GM19467 (cell line): Measurements from ENCODE around the gene MPV17L.
"Not testable (repeated sequence)": the region's sequence is repeated elsewhere in the genome, so short reads cannot be mapped to it uniquely, and the experiment has no call there.

Experiments used
- ATAC-seq: cut with Tn5 transposase; IDR thresholded peaks from one replicate; pipeline ENCODE4 v1.9.1; 2021; ENCODE audit warnings: mild to moderate bottlenecking, moderate library complexity; ENCODE audit not compliant: unreplicated experiment

MPV17L gene

DNA sequence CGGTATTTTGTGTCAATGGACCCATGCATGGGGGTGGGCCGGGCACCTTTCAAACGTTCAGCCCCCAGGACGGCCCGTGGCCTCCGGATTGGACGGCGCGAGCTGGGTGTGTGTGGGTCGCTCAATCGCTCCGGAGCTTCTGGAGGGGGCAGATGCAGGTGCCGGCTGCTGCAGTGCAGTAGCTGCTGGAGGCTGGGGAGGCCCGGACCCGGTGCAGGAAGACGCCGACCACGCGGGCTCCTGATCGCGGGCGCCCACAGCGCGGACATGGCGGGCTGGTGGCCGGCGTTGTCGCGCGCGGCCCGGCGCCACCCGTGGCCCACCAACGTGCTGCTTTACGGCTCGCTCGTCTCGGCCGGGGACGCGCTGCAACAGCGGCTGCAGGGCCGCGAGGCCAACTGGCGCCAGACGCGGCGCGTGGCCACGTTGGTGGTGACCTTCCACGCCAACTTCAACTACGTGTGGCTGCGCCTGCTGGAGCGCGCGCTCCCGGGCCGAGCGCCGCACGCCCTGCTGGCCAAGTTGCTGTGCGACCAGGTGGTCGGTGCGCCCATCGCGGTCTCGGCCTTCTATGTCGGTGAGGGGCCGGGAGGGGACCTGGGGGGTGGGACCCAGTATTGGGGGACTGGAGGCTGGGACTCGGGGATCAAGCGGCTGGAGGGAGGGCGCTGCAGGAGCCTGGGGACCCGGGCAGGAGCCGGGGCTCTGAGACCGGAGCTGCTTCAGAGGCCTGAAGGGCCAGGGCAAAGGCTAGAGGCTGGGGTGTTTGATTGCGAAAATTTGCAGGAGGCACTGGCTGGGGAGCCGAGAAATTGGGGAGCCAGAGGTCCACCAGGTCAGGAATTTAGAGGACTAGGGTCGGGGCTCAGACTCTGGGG, at the start of gene MPV17L:
Gene MPV17L (plus strand): TSS at position 124 of the 878 bp plus-strand sequence. CDS start 144 bp downstream, at position 268.
- not testable (repeated sequence) for ATAC-seq

DNA sequence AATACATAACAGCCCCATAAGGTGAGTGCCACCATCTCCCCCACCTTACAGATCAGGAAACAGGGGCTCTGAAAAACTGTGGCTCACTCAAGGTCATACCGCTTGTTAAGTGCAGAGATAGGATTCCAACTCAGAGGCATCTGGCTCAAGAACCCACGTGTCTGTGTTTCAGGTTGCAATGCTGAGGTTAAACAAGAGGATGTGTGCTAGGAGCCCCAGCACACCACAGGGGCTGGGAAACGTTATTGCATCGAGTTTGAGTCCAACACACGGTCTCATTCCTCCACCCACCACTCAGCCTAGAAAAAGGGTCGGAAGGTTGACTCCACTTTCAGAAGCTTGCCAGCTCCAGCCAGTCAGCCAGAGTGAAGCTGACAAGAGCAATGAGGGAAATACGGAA, 46.8 kb upstream of the MPV17L start:
- ATAC-seq = not testable (repeated sequence)

DNA sequence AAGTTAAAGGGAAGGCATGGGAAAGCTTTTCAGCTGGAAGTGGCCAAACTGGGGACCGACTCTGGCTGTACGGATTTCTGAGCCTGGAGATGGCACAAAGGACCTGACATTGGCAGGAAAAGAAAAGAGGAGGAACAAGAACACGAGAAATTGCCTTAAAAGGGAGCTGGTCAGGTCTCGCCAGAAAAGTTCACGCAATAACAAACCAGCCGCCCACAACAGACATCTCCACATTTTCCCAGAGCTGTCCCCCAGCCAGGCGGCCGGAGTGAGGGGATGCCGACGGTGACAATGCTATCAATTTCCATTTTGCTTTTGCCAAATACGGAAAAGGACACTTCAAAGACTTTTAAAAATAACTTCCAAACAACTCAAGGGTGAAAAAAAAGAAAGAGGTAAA, 44.3 kb upstream of the MPV17L start:
- not testable (repeated sequence) for ATAC-seq

DNA sequence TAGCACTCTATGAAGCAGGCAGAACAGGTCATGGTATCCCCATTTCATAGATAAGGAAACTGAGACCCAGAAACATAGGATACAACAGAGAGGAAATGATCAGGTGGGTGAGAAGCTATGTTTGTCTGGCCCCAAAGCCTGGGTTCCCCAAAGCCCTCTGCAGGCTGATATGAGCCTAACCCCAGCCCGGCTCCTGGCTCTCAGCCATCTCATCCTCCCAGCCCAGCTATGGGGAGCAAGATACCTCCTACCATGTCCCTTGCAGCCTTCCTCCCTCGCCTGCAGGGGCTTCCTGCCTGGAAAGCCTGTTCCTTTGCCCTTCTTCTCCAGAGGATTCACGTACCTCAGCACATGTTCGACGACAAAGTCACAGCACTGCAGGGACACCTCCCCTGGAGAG, 43.8 kb upstream of the MPV17L start:
- not testable (repeated sequence) for ATAC-seq

GRCh38 chr16:15352852-15353251, 42.7 kb upstream of the MPV17L start:
- not testable (repeated sequence) for ATAC-seq

DNA sequence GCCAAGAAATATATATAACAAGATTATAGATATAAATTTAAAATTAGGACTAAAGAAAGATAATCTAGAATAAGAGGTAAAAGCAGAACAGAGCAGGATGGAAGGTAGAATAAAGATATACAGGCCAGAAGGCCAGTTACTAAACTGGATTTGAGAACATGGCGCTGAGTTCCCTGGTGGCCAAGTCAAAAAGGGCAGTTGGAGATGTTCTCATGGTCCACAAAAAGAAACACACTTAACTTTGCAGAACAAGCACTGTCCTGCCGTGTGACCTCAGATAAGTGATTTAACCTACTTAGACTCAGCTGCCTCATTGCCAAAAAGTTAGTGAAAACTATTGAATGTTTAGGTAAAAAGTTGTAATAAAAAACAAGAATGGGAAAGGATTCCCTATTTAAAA, 40.7 kb upstream of the MPV17L start:
- ATAC-seq = not testable (repeated sequence)

GRCh38 chr16:15357495-15357894, 38.1 kb upstream of the MPV17L start:
- ATAC-seq = not testable (repeated sequence)

GRCh38 chr16:15378194-15378593, 17.4 kb upstream of the MPV17L start, which contains the start of gene NPIPA5:
TSS of gene NPIPA5 (minus strand) at chr16:15378294. CDS start at chr16:15378294, 0 bp downstream.
- ATAC-seq = not testable (repeated sequence)

GRCh38 chr16:15382810-15383209, 12.7 kb upstream of the MPV17L start:
- not testable (repeated sequence) for ATAC-seq

DNA sequence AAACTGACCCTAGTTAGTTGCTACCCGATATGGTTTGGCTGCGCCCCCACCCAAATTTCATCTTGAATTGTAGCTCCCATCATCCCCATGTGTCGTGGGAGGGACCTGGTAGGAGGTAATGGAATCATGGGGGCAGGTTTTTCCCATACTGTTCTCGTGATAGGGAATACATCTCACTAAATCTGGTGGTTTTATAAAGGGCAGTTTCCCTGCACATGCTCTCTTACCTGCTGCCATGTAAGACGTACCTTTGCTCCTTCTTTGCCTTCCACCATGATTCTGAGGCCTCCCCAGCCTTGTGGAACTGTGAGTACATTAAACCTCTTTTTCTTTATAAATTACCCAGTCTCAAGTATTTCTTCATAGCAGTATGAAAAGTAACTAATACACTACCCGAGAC, 7.5 kb upstream of the MPV17L start:
- not testable (repeated sequence) for ATAC-seq

GRCh38 chr16:15389916-15390315, 5.6 kb upstream of the MPV17L start:
- ATAC-seq = not testable (repeated sequence)

DNA sequence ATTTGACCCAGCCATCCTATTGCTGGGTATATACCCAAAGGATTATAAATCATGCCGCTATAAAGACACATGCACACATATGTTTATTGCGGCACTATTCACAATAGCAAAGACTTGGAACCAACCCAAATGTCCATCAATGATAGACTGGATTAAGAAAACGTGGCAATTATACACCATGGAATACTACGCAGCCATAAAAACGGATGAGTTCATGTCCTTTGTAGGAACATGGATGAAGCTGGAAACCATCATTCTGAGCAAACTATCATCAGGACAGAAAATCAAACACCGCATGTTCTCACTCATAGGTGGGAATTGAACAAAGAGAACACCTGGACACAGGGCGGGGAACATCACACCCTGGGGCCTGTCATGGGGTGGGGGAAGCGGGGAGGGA, 2.5 kb upstream of the MPV17L start:
- not testable (repeated sequence) for ATAC-seq

DNA sequence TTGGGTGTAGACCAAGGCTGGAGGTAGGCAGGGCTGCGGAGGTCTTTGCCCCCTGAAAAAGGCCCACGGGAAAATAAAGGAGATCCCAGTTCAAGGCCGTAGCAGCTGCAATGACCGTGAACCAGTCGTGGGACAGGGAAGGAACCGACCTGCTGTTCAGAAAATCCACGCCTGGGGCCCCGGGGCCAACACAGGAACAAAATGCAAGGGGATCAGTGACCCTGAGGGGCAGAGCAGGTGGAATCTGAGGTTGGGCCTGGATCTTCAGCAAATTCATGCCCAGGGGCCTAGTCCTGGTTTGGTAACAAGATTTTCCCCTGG, 915 bp downstream of the MPV17L start:
- not testable (repeated sequence) for ATAC-seq

DNA sequence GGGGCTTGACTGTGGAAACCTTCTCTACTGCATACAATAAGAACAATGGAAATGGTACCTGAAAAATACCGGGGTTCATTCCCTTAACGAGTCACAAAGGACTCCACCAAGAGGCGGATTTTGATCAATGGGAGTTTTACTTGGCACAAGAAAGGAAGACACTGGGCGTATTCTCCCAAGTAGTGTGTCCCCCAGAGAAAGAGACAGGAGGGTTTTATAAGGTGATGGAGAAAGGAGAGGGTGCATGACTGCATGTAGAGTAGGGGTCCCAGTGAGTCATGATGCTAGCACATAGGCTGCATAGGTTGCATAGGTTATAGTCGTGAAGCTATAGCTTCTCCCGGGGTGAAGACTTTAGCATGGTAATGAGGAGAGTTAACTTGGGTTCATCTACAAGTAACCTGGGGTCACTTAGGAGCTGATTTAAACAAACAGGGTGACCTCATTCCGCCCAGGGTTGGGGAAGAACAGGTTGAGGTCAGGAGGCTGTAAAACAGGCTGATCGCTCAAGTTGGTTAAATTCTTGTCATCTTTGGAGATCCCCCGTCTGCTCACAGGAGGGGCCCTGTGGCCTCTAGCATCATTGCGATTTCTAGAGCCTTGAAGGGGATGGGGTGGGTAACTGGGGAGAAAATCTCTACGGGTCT, 1.5 kb downstream of the MPV17L start:
- no peak for ATAC-seq

DNA sequence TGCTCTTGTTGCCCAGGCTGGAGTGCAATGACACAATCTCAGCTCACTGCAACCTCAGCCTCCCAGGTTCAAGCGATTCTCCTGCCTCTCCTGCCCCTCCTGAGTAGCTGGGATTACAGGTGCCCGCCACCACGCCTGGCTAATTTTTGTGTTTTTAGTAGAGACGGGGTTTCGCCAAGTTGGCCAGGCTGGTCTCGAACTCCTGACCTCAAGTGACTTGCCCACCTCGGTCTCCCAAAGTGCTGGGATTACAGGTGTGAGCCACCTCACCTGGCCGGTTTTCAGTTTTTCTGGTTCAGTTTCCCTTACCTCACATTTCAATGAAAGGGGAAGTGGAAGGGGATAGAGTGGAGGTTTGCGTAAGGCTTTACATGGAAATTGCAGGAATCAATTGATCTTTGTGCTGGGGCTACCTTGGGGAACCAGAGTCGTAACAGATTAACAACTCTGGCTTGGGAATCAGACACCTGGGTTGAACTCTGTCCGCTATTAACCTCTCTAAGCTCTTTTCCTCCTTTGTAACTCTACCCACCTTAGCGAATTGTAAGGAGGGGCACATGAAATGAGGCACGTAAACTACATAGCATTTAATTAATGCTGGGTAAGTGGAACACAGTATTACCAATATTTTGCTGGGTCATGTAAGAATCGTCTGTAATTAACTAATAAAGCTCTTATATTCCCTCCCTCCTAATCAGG, 3.2 kb downstream of the MPV17L start:
- ATAC-seq = no peak

DNA sequence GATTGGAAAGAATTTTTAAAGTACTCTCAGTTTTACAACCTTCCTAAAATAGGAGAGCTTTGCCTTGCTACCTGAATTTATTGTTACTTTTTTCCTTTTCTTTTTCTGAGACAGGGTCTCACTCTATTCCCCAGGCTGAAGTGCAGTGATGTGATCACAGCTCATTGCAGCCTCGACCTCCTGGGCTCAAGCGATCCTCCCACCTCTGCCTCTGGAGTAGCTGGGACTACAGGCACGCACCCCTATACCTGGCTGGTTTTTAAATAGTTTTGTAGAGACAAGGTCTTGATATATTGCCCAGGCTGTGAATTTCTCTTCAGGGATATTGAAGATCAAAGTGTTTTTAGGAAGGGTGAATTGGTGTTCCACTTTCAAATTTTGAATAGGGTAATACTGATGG, 3.8 kb downstream of the MPV17L start:
- no peak for ATAC-seq

DNA sequence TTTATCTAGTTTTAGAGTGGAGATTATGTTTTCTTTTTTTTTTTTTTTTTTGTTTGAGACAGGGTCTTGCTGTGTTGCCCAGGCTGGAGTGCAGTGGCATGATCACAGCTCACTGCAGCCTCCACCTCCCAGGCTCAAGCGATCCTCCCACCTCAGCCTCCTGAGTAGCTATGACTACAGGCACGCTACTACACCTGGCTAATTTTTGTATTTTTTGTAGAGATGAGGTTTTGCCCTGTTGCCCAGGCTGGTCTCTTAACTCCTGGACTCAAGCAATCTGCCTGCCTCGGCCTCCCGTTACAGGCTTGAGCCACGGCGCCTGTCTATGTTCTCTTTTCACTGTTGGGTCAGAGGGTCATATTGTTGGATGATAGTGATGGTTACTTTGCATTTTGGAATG, 4.8 kb downstream of the MPV17L start:
- not testable (repeated sequence) for ATAC-seq

DNA sequence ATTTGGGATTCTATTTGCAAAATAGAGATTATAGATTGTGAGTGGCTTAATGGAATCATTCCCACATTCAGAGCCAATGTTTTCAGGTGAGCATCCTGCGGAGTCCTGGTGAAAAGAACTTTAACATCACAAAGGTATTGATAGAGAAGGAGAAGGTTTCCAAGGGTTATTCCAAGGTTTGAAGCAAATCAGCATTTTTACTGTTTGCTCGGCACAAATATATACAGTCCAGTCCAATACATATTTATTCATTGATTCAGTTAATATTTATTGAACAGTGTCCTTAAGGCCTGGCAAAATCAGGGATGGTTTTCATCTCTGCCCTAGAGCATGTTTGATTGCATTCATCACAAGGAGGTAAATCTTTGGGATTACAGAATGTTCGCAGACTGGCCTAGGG, 6.4 kb downstream of the MPV17L start:
- ATAC-seq = no peak

DNA sequence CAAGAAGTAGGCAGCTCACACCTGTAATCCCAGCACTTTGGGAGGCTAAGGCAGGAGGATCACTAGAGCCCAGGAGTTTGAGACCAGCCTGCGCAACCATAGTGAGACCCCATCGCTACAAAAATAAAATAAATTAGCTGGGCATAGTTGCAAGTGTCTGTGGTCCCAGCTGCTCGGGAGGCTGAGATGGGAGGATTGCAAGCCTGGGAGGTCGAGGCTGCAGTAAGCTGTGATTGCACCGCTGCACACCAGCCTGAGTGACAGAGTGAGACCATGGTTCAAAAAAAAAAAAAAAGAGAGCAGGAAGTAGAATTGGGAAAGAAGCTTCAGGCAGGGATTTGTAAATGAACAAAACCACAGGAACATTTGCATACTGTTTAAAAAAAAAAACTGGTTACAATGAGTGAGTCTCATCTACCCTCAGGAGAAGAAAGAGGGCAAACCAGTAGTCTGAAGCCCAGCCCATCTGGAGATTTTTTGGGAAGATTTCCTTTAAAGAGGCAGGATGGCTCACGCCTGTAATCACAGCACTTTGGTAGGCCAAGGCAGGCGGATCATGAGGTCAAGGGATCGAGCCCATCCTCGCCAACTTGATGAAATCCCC, 7.9 kb downstream of the MPV17L start:
- no peak for ATAC-seq

DNA sequence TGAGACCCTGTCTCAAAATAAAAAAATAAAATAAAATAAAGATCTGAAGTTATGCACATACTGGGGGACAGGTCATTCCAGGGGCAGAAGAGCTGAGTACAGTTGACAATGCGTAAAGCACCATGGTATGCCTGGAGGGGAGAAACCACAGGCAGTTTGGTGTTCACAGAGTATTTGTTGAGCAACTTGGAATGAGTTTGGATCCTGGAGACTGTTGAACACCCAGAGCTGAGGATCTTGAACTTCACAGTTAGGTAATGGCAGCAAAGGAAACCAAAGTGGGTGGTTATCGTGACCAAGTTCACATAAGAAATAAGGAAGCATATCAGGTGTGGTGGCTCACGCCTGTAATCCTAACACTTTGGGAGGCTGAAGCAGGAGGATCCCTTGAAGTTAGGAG, 8.5 kb downstream of the MPV17L start:
- not testable (repeated sequence) for ATAC-seq

- no peak for ATAC-seq
Observed at GRCh38 chr16:15404792-15405191, 9.2 kb downstream of the MPV17L start.
